Neuronal stem cell (in vitro differentiated cells): ENCODE measurements around the gene RAB24.
A peak's percentile ranks its signal among the peaks of the same experiment; 100 is the strongest.

Source experiments
- DNase-seq: peaks from one replicate; pipeline ENCODE4 v3.0.0-alpha.2; 2013; ENCODE audit warnings: low spot score
- H2AFZ ChIP-seq: one replicate; pipeline ENCODE4 v1.6.1; 2013; ENCODE audit warnings: mild to moderate bottlenecking, low read length, inconsistent platforms
- H2AK5ac ChIP-seq: 2 replicates; pipeline ENCODE4 v1.6.1; 2013; ENCODE audit warnings: low read depth, mild to moderate bottlenecking, inconsistent platforms, low read length, moderate library complexity, mixed read lengths
- H2BK120ac ChIP-seq: 2 replicates; pipeline ENCODE4 v1.6.1; 2013; ENCODE audit warnings: low read depth, mild to moderate bottlenecking, inconsistent platforms, low read length, moderate library complexity, mixed read lengths
- H2BK12ac ChIP-seq: one replicate; pipeline ENCODE4 v1.6.1; 2013; ENCODE audit warnings: low read length, inconsistent platforms
- H2BK15ac ChIP-seq: 2 replicates; pipeline ENCODE4 v1.6.1; 2013; ENCODE audit warnings: mild to moderate bottlenecking, low read length, inconsistent platforms, mixed read lengths
- H2BK5ac ChIP-seq: one replicate; pipeline ENCODE4 v1.6.1; 2013; ENCODE audit warnings: inconsistent platforms, mild to moderate bottlenecking, low read length, moderate library complexity
- H3K14ac ChIP-seq: one replicate; pipeline ENCODE4 v1.6.1; 2013; ENCODE audit warnings: low read length, inconsistent platforms
- H3K18ac ChIP-seq: 2 replicates; pipeline ENCODE4 v1.6.1; 2013; ENCODE audit warnings: low read length, inconsistent platforms
- H3K23ac ChIP-seq: 2 replicates; pipeline ENCODE4 v1.6.1; 2013; ENCODE audit warnings: low read depth, mild to moderate bottlenecking, mixed read lengths, low read length, inconsistent platforms; ENCODE audit not compliant: poor library complexity
- H3K27ac ChIP-seq: replicated peaks from 3 replicates; pipeline ENCODE4 v1.5.1; 2013; ENCODE audit warnings: low read length, inconsistent platforms
- H3K27me3 ChIP-seq, 3 experiments: 2 replicates each; pipeline ENCODE4 v1.6.1; 2013; ENCODE audit warnings: low read length in 3 of 3, mild to moderate bottlenecking in 2 of 3, inconsistent platforms in 1 of 3, low read depth in 1 of 3, mixed read lengths in 1 of 3, moderate library complexity in 1 of 3; ENCODE audit not compliant: control insufficient read depth in 3 of 3, insufficient read depth in 3 of 3
- H3K36me3 ChIP-seq, 2 donors: replicated peaks in 1 of 2; 2 replicates each; pipeline ENCODE4 v1.6.1; 2013; ENCODE audit warnings: low read length in 2 of 2; ENCODE audit not compliant: control insufficient read depth in 2 of 2, insufficient read depth in 2 of 2
- H3K4ac ChIP-seq: 2 replicates; pipeline ENCODE4 v1.6.1; 2013; ENCODE audit warnings: inconsistent platforms, mild to moderate bottlenecking, low read length, moderate library complexity
- H3K4me1 ChIP-seq, 2 donors: 1 replicate in 1 of 2; 2 replicates in 1 of 2; pipeline ENCODE4 v1.6.1; 2013; ENCODE audit warnings: low read length in 2 of 2, low read depth in 1 of 2; ENCODE audit not compliant: control insufficient read depth in 2 of 2, insufficient read depth in 1 of 2
- H3K4me2 ChIP-seq: one replicate; pipeline ENCODE4 v1.6.1; 2013; ENCODE audit warnings: mild to moderate bottlenecking, low read length, inconsistent platforms; ENCODE audit not compliant: insufficient read depth, poor library complexity, severe bottlenecking
- H3K4me3 ChIP-seq, 2 donors: 2 replicates each; pipeline ENCODE4 v1.5.1; 2013; ENCODE audit warnings: low read length in 2 of 2, mild to moderate bottlenecking in 2 of 2, inconsistent platforms in 1 of 2, moderate library complexity in 1 of 2
- H3K79me1 ChIP-seq: one replicate; pipeline ENCODE4 v1.6.1; 2013; ENCODE audit warnings: low read depth, mild to moderate bottlenecking, inconsistent platforms, low read length, moderate library complexity
- H3K9ac ChIP-seq: one replicate; pipeline ENCODE4 v1.6.1; 2013; ENCODE audit warnings: mild to moderate bottlenecking, low read depth, low read length, inconsistent platforms; ENCODE audit not compliant: poor library complexity
- H3K9me3 ChIP-seq, 2 donors: replicated peaks in 1 of 2; 2 replicates each; pipeline versions ENCODE3 to v1.6.1; 2013; ENCODE audit warnings: low read length in 2 of 2, mild to moderate bottlenecking in 2 of 2, inconsistent platforms in 1 of 2, low read depth in 1 of 2, mixed read lengths in 1 of 2, moderate library complexity in 1 of 2; ENCODE audit not compliant: control insufficient read depth in 2 of 2, insufficient read depth in 1 of 2
- H4K8ac ChIP-seq: one replicate; pipeline ENCODE4 v1.6.1; 2013; ENCODE audit warnings: low read depth, mild to moderate bottlenecking, inconsistent platforms, low read length, moderate library complexity
- H4K91ac ChIP-seq: one replicate; pipeline ENCODE4 v1.6.1; 2013; ENCODE audit warnings: low read length, low read depth, mild to moderate bottlenecking, inconsistent platforms; ENCODE audit not compliant: poor library complexity
- WGBS, 2 donors: extraction: QIAGEN DNeasy Blood & Tissue Kit; methylation state at CpG; one replicate each; pipeline ENCODE4 v1.1.7; 2013; ENCODE audit warnings: missing lambda C conversion rate in 2 of 2, mixed read lengths in 1 of 2; ENCODE audit not compliant: insufficient read length in 2 of 2, insufficient replicate concordance in 1 of 2; ENCODE audit errors: extremely low coverage in 2 of 2; 5-methylcytosine and 5-hydroxymethylcytosine counted together

Gene RAB24

DNA sequence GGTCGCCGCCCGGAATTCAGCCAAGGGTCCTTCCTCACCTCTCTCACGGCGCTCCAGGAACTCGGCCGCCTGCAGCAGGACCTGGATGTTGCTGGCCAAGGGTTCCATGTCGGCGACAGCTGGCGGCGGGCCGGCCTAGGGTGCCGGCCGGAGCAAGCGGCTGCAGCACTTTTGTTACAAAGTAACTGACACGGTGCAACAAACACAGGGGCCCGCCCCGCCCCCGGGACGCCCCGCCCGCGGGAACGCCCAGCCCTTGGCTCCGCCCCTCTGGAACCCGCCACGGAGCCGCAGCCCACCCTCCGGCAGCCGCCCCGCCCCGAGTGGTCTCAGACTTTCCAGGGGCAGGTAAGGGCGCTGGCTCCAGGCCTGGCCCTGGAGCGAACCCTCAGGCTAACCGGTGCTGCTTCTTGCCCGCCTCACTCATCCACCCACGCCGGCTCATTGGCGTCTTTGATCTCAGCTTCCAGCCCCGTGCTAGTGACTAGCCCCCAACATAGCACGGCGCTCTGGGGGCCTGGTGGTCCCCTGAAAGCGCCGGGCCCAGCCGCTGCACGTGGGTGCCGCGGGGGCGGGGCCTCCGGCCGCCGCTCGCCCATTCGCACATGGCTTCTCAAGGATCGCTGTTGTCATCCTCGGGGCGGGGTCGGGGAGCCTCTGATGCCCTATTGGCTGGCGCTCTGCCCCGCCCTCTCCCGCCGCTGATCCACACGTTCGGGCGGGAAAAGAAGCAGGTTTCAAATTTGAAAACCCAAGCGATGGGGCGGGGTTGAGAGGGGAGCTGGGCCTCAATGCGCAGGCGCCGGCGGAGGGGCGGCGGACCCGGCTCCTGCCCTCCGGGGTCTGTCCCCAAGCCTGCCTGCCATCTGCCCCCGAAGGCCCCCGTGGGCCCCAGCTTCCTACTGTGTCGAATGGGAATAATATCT lies 8.5 kb upstream of the RAB24 start, which contains the start of gene MXD3:
Gene MXD3 (minus strand): TSS at position 176 of the 926 bp plus-strand sequence. CDS start 68 bp downstream, at position 108.
- peak within 1 kb of the TSS; percentile 30 for H2BK15ac ChIP-seq
- H4K91ac ChIP-seq = no peak within 1 kb of the TSS
- H3K79me1 ChIP-seq = peaks cover 5% of the 10 kb centered on the region
- no peak within 1 kb of the TSS for H3K14ac ChIP-seq
- H3K4me3 ChIP-seq = peak within 1 kb of the TSS; percentile 89 to 98
- H3K4ac ChIP-seq = no peak within 1 kb of the TSS
- peak; percentile 97 for DNase-seq
- H2BK12ac ChIP-seq = peak within 1 kb of the TSS; percentile 78
- peak within 1 kb of the TSS; percentile 90 for H3K27ac ChIP-seq
- peak within 1 kb of the TSS; percentile 97 for H3K18ac ChIP-seq
- peaks cover 3 to 32% of the 10 kb centered on the region in 2 donors for H3K36me3 ChIP-seq
- whole genome bisulfite sequencing, 2 donors = no CpG with 5 or more reads among the region's 78 CpGs
- peak within 1 kb of the TSS; percentile 91 for H2AFZ ChIP-seq
- no peak within 1 kb of the TSS for H2BK120ac ChIP-seq
- peaks cover 12 to 16% of the 10 kb centered on the region in 2 donors for H3K4me1 ChIP-seq
- H3K9me3 ChIP-seq = no peaks in the 10 kb centered on the region
- H2AK5ac ChIP-seq = peak within 1 kb of the TSS; percentile 78
- H3K9ac ChIP-seq = peak within 1 kb of the TSS; percentile 92
- peak within 1 kb of the TSS; percentile 94 for H3K23ac ChIP-seq
- peak within 1 kb of the TSS; percentile 89 for H3K4me2 ChIP-seq
- peak within 1 kb of the TSS; percentile 91 for H2BK5ac ChIP-seq
- H4K8ac ChIP-seq = no peak within 1 kb of the TSS
- peaks cover 0 to 1% (median 0%) of the 10 kb centered on the region in 3 experiments for H3K27me3 ChIP-seq

DNA sequence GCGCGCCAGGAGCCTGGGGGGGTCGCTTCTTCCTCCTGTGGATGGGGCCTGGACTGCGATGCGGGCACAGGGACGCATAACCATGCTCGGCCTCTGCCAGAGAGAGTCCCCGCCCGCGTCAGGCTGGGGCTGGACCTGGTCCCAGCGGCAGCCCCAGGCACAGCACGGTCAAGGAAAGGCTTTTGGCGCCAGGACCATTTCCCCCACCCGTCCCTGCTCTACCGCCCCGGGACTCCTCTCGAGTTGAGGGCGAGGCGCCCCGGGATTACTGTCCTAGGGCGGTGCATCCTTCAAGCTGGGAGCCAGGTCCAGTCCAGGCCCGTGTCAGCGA lies 7.8 kb upstream of the RAB24 start:
- peak overlapping the region; percentile 91 for H2BK5ac ChIP-seq
- no peak overlapping the region for H4K91ac ChIP-seq
- H3K4ac ChIP-seq = no peak overlapping the region
- H3K9ac ChIP-seq = peak overlapping the region; percentile 90
- H3K4me1 ChIP-seq = peaks cover 12 to 16% of the 10 kb centered on the region in 2 donors
- H3K4me3 ChIP-seq = peak overlapping the region; percentile 89 to 98
- no CpG with 5 or more reads among the region's 23 CpGs for WGBS, 2 donors
- no peaks in the 10 kb centered on the region for H3K9me3 ChIP-seq
- H3K14ac ChIP-seq = no peak overlapping the region
- no peak overlapping the region for H4K8ac ChIP-seq
- peaks cover 9 to 38% of the 10 kb centered on the region in 2 donors for H3K36me3 ChIP-seq
- peak overlapping the region; percentile 91 for H2AFZ ChIP-seq
- peak overlapping the region; percentile 97 for H3K18ac ChIP-seq
- peak overlapping the region; percentile 78 for H2AK5ac ChIP-seq
- H2BK12ac ChIP-seq = no peak overlapping the region
- no peak for DNase-seq
- H2BK120ac ChIP-seq = no peak overlapping the region
- peak overlapping the region; percentile 87 for H3K23ac ChIP-seq
- H3K79me1 ChIP-seq = peaks cover 5% of the 10 kb centered on the region
- H3K4me2 ChIP-seq = peak overlapping the region; percentile 79
- H3K27me3 ChIP-seq = peaks cover 0 to 1% (median 0%) of the 10 kb centered on the region in 3 experiments
- no peak overlapping the region for H3K27ac ChIP-seq
- peak overlapping the region; percentile 30 for H2BK15ac ChIP-seq

DNA sequence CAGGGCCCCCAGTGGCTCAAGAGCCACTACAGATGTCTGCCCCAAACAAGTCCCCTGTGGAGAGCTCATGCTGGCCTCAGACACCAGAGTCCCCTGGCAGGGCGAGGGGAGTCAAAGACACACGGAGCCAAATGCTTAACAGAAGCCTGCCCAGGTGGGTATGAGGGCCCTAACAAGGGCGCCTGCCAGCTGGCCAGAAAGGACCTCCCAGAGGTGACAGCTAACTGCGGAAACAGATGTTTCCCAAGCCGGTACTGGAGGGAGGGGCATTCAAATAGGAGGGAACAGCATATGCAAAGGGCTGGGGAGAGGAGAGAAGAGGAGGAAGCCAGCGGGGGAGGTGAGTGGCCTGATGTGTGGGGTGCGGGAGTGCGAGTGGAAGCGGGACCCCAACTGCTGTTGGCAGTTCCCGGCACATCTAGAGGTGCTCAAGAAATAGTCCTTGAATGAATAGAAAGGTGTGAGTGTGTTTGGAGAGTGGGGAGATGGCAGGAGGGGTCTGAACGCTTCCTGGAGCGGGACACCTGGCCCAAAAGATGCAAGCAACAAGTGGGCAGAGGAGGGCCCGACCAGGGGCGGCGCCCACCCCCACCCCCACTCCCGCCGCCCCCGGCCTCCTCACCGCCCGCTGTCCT lies 7.4 kb upstream of the RAB24 start:
- Histone ChIP-seq H3K9me3 (no peaks in the 10 kb centered on the region), H3K23ac (peak overlapping the region; percentile 87), H2BK5ac (peak overlapping the region; percentile 91), H3K27ac (no peak overlapping the region), H3K4me3 (peak overlapping the region; percentile 89 to 98), H3K4ac (no peak overlapping the region), H2BK15ac (no peak overlapping the region), H3K27me3 (peaks cover 0 to 1% (median 0%) of the 10 kb centered on the region in 3 experiments), H2AK5ac (peak overlapping the region; percentile 78), H3K79me1 (peaks cover 5% of the 10 kb centered on the region), H4K91ac (no peak overlapping the region), H3K4me1 (peaks cover 12 to 16% of the 10 kb centered on the region in 2 donors), H3K18ac (peak overlapping the region; percentile 67), H3K36me3 (peaks cover 12 to 43% of the 10 kb centered on the region in 2 donors), H2BK12ac (no peak overlapping the region), H3K9ac (peak overlapping the region; percentile 90), H3K4me2 (peak overlapping the region; percentile 79), H4K8ac (no peak overlapping the region), H3K14ac (no peak overlapping the region), H2AFZ (peak overlapping the region; percentile 91), H2BK120ac (no peak overlapping the region)
- no peak for DNase-seq
- WGBS, 2 donors = no CpG with 5 or more reads among the region's 20 CpGs

DNA sequence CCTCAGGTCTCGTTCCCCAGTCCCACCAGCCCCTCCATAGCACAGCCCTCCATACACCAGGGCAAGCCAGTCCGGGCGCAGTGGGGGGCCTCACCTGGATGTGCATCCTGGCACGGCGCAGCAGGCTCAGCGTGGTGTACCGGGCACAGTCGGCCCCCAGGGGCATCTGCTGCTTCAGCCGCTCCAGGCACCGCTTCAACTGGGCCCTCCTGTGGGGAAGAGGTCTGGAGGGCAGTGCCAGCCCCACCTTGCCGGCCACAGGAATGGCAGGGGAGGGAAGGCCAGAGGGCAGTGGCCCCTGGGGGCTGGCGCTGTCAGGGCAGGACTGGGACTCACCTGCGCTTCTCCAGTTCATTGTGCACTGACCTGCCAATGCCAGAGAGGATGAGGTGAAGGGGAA lies 6.8 kb upstream of the RAB24 start:
- H3K27ac ChIP-seq = no peak overlapping the region
- H3K18ac ChIP-seq = no peak overlapping the region
- H3K4ac ChIP-seq = no peak overlapping the region
- DNase-seq = no peak
- H2AFZ ChIP-seq = no peak overlapping the region
- no peak overlapping the region for H2BK5ac ChIP-seq
- no peak overlapping the region for H4K91ac ChIP-seq
- no peak overlapping the region for H2BK12ac ChIP-seq
- no CpG with 5 or more reads among the region's 13 CpGs for WGBS, 2 donors
- peaks cover 5% of the 10 kb centered on the region for H3K79me1 ChIP-seq
- H3K9me3 ChIP-seq = no peaks in the 10 kb centered on the region
- H3K4me2 ChIP-seq = no peak overlapping the region
- H4K8ac ChIP-seq = no peak overlapping the region
- H3K27me3 ChIP-seq = peaks cover 0 to 1% (median 0%) of the 10 kb centered on the region in 3 experiments
- H3K23ac ChIP-seq = peak overlapping the region; percentile 25
- H2BK120ac ChIP-seq = no peak overlapping the region
- H3K36me3 ChIP-seq = peaks cover 14 to 48% of the 10 kb centered on the region in 2 donors
- H3K9ac ChIP-seq = peak overlapping the region; percentile 74
- H3K4me3 ChIP-seq = peak overlapping the region in 1 of 2 donors; percentile 98
- peak overlapping the region; percentile 37 for H2AK5ac ChIP-seq
- H3K4me1 ChIP-seq = peaks cover 12 to 16% of the 10 kb centered on the region in 2 donors
- H2BK15ac ChIP-seq = no peak overlapping the region
- H3K14ac ChIP-seq = no peak overlapping the region
